ENCODE data around the gene SLC66A3. TPM values are rescaled to one million over a fixed set of nuclear protein-coding genes. Genes with fewer than 3 reads are reported as not detected.

SLC66A3 gene
- total RNA-seq, 1 donor: 29.8 TPM

DNA sequence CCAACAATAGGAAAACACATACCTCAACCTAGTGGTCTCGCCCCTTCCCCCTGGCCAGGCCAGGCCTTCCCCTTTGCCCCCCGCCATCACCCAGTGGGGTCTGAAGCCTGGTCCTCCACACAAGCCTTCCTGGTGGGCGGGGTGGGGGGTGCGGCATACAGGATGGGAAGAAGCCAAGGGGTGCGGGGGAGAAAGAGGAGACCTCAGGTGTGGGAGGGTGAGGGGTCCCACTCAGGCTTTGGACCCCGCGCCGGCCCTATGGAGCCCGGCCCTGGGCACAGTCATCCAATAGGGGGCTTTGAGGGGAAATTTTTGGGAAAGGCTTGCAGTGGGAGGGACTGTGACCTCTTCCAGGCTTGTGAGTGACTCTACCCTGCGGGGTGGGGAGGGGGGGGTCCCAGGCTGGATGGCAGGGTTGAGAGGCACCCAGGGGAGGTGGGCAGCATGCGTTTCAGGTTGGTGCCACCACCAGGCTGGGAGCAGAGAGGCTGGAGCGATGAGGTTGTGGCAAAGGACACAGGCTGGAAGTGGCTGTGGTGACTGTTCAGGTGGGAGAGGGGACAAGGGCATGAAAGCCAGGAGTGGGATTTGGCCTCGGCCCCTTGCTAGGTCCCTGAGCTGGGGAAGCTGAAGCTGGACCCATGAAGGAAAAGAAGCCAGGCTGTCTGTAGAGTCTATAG is 1.3 kb downstream of the SLC66A3 start:
- DNase-seq (ENCODE audit: low read depth): no peak
- TF ChIP-seq, protein P1, sequence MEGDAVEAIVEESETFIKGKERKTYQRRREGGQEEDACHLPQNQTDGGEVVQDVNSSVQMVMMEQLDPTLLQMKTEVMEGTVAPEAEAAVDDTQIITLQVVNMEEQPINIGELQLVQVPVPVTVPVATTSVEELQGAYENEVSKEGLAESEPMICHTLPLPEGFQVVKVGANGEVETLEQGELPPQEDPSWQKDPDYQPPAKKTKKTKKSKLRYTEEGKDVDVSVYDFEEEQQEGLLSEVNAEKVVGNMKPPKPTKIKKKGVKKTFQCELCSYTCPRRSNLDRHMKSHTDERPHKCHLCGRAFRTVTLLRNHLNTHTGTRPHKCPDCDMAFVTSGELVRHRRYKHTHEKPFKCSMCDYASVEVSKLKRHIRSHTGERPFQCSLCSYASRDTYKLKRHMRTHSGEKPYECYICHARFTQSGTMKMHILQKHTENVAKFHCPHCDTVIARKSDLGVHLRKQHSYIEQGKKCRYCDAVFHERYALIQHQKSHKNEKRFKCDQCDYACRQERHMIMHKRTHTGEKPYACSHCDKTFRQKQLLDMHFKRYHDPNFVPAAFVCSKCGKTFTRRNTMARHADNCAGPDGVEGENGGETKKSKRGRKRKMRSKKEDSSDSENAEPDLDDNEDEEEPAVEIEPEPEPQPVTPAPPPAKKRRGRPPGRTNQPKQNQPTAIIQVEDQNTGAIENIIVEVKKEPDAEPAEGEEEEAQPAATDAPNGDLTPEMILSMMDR (IDR thresholded peaks at IDR 0.05; ENCODE audit: insufficient read depth, low read depth, low read length): no peak
- H3K4me3 ChIP-seq (ENCODE audit: low read depth, low read length): no peak overlapping the region

DNA sequence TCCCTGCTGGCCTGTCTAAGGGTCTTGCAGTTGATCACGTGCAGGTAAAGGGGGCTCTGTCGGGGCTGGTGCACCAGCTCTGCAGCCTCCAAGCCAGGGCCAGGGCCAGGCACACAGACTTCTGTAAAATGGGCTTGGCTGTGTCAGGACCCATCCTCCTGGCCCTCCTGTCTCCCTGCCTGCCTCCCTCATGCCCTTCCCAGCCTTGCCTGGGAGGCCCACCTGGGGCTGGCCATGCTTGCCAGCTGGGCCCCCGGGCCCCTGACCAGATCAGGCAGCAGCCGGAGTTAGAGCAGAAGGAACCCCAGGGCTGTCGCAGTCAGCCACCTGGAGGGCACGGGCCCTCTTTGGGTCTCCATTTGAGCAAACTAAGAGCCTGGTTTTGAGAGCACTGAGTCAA is 2.0 kb downstream of the SLC66A3 start:
- TF ChIP-seq, protein P1 (IDR thresholded peaks at IDR 0.05; ENCODE audit: insufficient read depth, low read depth, low read length): no peak
- DNase-seq (ENCODE audit: low read depth): no peak
- H3K4me3 ChIP-seq (ENCODE audit: low read depth, low read length): no peak overlapping the region

DNA sequence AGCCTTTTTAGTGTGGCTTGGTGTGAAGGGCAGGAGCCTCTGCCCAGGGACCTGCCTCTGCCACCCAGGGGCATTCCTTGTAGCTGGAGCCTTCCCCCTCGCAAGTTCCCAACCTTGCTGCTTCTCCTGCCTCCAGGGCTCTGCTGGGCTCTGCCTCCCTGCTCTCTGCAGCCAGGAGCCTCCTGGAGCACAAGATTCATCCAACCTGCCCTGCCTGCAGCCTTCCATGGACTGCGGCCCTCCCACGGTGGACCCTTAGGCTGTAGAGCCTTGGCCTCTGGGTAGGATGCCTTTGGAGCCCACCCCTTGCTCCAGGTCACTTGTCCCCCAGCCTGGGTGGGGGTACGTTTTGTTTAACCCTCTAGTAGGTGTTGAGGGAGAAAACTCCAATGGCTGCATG is 2.5 kb downstream of the SLC66A3 start:
- no peak for DNase-seq (ENCODE audit: low read depth)
- TF ChIP-seq, protein P1 (IDR thresholded peaks at IDR 0.05; ENCODE audit: insufficient read depth, low read depth, low read length): no peak
- H3K4me3 ChIP-seq (ENCODE audit: low read depth, low read length): no peak overlapping the region

DNA sequence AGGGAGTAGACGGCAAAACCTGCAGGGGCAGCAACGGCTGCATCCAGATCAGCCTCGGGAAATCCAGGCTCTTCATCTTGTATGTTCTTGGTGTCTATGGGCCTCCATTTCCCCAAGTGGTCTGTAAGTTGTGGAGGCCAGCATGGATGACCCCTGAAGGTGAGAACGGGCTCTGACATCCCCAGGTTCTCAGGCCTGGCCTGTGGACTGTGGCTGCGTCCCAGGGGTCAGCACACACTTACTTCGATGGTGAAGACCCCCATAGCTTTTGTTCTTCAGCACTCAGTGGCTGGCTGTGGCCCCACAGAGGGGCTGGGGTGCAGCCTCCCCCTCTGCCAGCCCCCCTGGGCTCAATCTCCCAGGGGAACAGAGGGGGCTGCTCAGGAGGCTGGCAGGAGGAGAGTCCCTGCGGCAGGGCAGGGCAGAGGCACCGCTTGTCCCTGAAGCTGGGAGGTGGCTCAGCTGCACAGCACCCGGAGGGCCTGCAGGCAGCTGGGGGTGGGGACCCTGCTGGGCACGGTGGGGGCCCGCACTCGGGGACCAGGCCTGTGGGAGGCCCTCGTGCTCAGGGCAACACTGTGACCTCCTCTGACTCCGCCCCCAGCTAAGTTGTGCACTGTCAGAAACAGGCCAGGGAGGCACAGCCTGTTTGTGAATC is 3.8 kb downstream of the SLC66A3 start:
- no peak overlapping the region for H3K4me3 ChIP-seq (ENCODE audit: low read depth, low read length)
- TF ChIP-seq, protein P1 (IDR thresholded peaks at IDR 0.05; ENCODE audit: insufficient read depth, low read depth, low read length): no peak
- DNase-seq (ENCODE audit: low read depth): no peak

DNA sequence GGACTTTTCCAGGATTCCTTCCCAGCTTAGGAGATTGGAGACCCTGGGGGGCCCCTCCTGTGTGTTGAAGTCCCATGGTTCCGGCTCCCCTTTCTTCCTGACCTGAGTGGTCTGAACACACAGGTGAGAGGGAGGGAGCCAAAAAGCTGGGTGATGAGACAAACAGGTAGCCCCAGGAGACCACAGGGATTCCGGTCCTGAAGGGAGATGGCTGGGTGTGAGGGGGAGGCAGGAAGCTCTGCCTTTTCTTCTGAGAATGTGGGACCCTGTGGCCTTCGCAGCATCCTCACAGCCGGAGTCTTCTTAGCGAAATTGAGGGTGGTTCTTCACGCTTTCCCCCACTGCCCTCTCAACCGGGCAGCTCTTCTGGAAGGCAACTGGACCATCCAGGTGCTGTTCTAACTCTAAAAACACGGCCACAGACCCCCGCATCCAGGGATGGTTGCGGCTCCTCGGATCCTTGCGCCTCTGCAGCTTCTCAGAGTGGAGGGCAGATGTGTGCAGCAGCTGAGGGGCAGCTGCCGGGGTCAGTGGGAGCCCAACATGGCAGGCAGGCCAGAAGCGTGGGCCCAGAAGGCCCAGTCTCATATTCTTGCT is 4.4 kb downstream of the SLC66A3 start:
- H3K4me3 ChIP-seq (ENCODE audit: low read depth, low read length): no peak overlapping the region
- TF ChIP-seq, protein P1 (IDR thresholded peaks at IDR 0.05; ENCODE audit: insufficient read depth, low read depth, low read length): no peak
- no peak for DNase-seq (ENCODE audit: low read depth)

DNA sequence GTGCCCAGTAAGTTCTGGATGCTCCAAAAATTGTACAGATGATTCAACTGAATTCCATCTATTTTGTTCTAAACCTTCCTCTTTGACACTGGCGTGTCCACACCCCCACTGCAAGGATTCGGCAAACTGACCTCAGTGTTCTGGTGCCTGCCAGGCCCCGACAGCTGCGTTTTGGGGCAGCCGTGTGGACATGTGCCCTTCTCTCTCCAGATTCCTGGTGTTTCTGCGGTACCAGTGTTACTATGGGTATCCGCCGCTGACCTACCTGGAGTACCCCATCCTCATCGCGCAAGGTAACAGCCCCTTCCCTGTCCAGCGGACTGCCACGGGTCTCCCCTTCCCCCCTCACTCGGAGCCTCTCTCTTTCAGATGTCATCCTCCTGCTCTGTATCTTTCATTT is 5.0 kb downstream of the SLC66A3 start:
- no peak for DNase-seq (ENCODE audit: low read depth)
- no peak overlapping the region for H3K4me3 ChIP-seq (ENCODE audit: low read depth, low read length)
- TF ChIP-seq, protein P1 (IDR thresholded peaks at IDR 0.05; ENCODE audit: insufficient read depth, low read depth, low read length): no peak

Data from fibroblast of villous mesenchyme (primary cell).